ENCODE data around the gene CROCC2.
A peak's percentile ranks its signal among the peaks of the same experiment; 100 is the strongest.

CROCC2 gene

GRCh38 chr2:240981871-240982800 lies 76.0 kb downstream of the CROCC2 start:
- Histone ChIP-seq H3K79me2 (ENCODE audit: insufficient read depth, low read length) (no peaks in the 10 kb centered on the region), H2AFZ (ENCODE audit: low read depth, low read length) (no peak overlapping the region), H3K4me1 (ENCODE audit: insufficient read depth, low read length) (no peaks in the 10 kb centered on the region), H3K9ac (ENCODE audit: low read depth, low read length) (no peak overlapping the region), H3K4me2 (ENCODE audit: insufficient read depth, low read length) (no peak overlapping the region), H4K20me1 (ENCODE audit: insufficient read depth, low read length) (peaks cover 4% of the 10 kb centered on the region), H3K27me3 (ENCODE audit: insufficient read depth, low read length, poor library complexity) (no peaks in the 10 kb centered on the region), H3K4me3 (ENCODE audit: low read depth in 1 of 2, low read length in 2 of 2) (no peak overlapping the region), H3K36me3 (ENCODE audit: insufficient read depth, low read length) (no peaks in the 10 kb centered on the region), H3K27ac (ENCODE audit: low read length) (no peak overlapping the region), H3K9me3 (ENCODE audit: insufficient read depth, low read length, severe bottlenecking) (no peaks in the 10 kb centered on the region)
- ATAC-seq (ENCODE audit: insufficient read depth, low read depth) (no peak), DNase-seq (no peak)
- TF ChIP-seq CTCF (IDR thresholded peaks at IDR 0.05; ENCODE audit: borderline replicate concordance, extremely low read depth, low read length, poor library complexity, severe bottlenecking) (no peak), EZH2 (IDR thresholded peaks at IDR 0.05; ENCODE audit: borderline replicate concordance, low read depth, low read length, severe bottlenecking) (no peak)

GRCh38 chr2:240982821-240983281 lies 76.7 kb downstream of the CROCC2 start:
- no peak overlapping the region for H3K4me2 ChIP-seq (ENCODE audit: insufficient read depth, low read length)
- no peak for DNase-seq
- ATAC-seq (ENCODE audit: insufficient read depth, low read depth): no peak
- H2AFZ ChIP-seq (ENCODE audit: low read depth, low read length): no peak overlapping the region
- no peak overlapping the region for H3K9ac ChIP-seq (ENCODE audit: low read depth, low read length)
- H3K27ac ChIP-seq (ENCODE audit: low read length): no peak overlapping the region
- no peaks in the 10 kb centered on the region for H3K27me3 ChIP-seq (ENCODE audit: insufficient read depth, low read length, poor library complexity)
- H3K9me3 ChIP-seq (ENCODE audit: insufficient read depth, low read length, severe bottlenecking): no peaks in the 10 kb centered on the region
- H4K20me1 ChIP-seq (ENCODE audit: insufficient read depth, low read length): peaks cover 4% of the 10 kb centered on the region
- H3K79me2 ChIP-seq (ENCODE audit: insufficient read depth, low read length): no peaks in the 10 kb centered on the region
- H3K36me3 ChIP-seq (ENCODE audit: insufficient read depth, low read length): no peaks in the 10 kb centered on the region
- no peak overlapping the region for H3K4me3 ChIP-seq (ENCODE audit: low read depth in 1 of 2, low read length in 2 of 2)
- H3K4me1 ChIP-seq (ENCODE audit: insufficient read depth, low read length): no peaks in the 10 kb centered on the region
- TF ChIP-seq CTCF (IDR thresholded peaks at IDR 0.05; ENCODE audit: borderline replicate concordance, extremely low read depth, low read length, poor library complexity, severe bottlenecking): no peak
- no peak for TF ChIP-seq EZH2 (IDR thresholded peaks at IDR 0.05; ENCODE audit: borderline replicate concordance, low read depth, low read length, severe bottlenecking)

- Histone ChIP-seq H3K27me3 (ENCODE audit: insufficient read depth, low read length, poor library complexity) (no peaks in the 10 kb centered on the region), H3K4me2 (ENCODE audit: insufficient read depth, low read length) (no peak overlapping the region), H3K36me3 (ENCODE audit: insufficient read depth, low read length) (no peaks in the 10 kb centered on the region), H3K9ac (ENCODE audit: low read depth, low read length) (no peak overlapping the region), H3K27ac (ENCODE audit: low read length) (no peak overlapping the region), H2AFZ (ENCODE audit: low read depth, low read length) (no peak overlapping the region), H4K20me1 (ENCODE audit: insufficient read depth, low read length) (peaks cover 4% of the 10 kb centered on the region), H3K9me3 (ENCODE audit: insufficient read depth, low read length, severe bottlenecking) (no peaks in the 10 kb centered on the region), H3K4me1 (ENCODE audit: insufficient read depth, low read length) (no peaks in the 10 kb centered on the region), H3K79me2 (ENCODE audit: insufficient read depth, low read length) (no peaks in the 10 kb centered on the region), H3K4me3 (ENCODE audit: low read depth in 1 of 2, low read length in 2 of 2) (no peak overlapping the region)
- DNase-seq (peak; percentile 18), ATAC-seq (ENCODE audit: insufficient read depth, low read depth) (peak; percentile 80)
- TF ChIP-seq EZH2 (IDR thresholded peaks at IDR 0.05; ENCODE audit: borderline replicate concordance, low read depth, low read length, severe bottlenecking) (no peak), CTCF (IDR thresholded peaks at IDR 0.05; ENCODE audit: borderline replicate concordance, extremely low read depth, low read length, poor library complexity, severe bottlenecking) (peak; percentile 58)
These were observed 77.3 kb downstream of the CROCC2 start for GRCh38 chr2:240983361-240983995.

Data from DND-41 (cell line).